Esophagus (tissue), 2 donors: ENCODE results near the gene RAPH1. TPM values are rescaled to one million over a fixed set of nuclear protein-coding genes. Genes with fewer than 3 reads are reported as not detected.
A peak's percentile ranks its signal among the peaks of the same experiment; 100 is the strongest.
"Not testable (repeated sequence)": the region's sequence is repeated elsewhere in the genome, so short reads cannot be mapped to it uniquely, and the experiment has no call there.

Source experiments
- H3K27ac ChIP-seq, 2 donors: one replicate each; pipeline ENCODE4 v1.5.1; 2013; ENCODE audit warnings: low read depth in 2 of 2, mild to moderate bottlenecking in 2 of 2, inconsistent platforms in 1 of 2, low read length in 1 of 2, moderate library complexity in 1 of 2
- H3K27me3 ChIP-seq, 2 donors: one replicate each; pipeline ENCODE4 v1.6.1; 2013; ENCODE audit warnings: low read length in 2 of 2, control low read depth in 1 of 2, mild to moderate bottlenecking in 1 of 2; ENCODE audit not compliant: insufficient read depth in 2 of 2, control insufficient read depth in 1 of 2
- H3K36me3 ChIP-seq, 2 donors: one replicate each; pipeline ENCODE4 v1.6.1; 2013; ENCODE audit warnings: low read length in 1 of 2; ENCODE audit not compliant: control insufficient read depth in 2 of 2, insufficient read depth in 2 of 2
- H3K4me1 ChIP-seq, 2 donors: one replicate each; pipeline ENCODE4 v1.6.1; 2013; ENCODE audit warnings: low read length in 1 of 2; ENCODE audit not compliant: control insufficient read depth in 2 of 2, insufficient read depth in 2 of 2
- H3K4me3 ChIP-seq, 2 donors: one replicate each; pipeline ENCODE4 v1.5.1; 2013; ENCODE audit warnings: low read length in 2 of 2, mild to moderate bottlenecking in 2 of 2, low read depth in 1 of 2, moderate library complexity in 1 of 2
- H3K9me3 ChIP-seq, 2 donors: one replicate each; pipeline ENCODE4 v1.6.1; 2013; ENCODE audit warnings: mild to moderate bottlenecking in 2 of 2, low read depth in 1 of 2, low read length in 1 of 2, moderate library complexity in 1 of 2; ENCODE audit not compliant: control insufficient read depth in 2 of 2, insufficient read depth in 1 of 2
- WGBS, 2 donors: extraction: QIAGEN DNeasy Blood & Tissue Kit; methylation state at CpG; one replicate each; pipeline ENCODE4 v1.1.7; 2013; 5-methylcytosine and 5-hydroxymethylcytosine counted together
- polyA plus RNA-seq, 2 donors: library from polyadenylated mRNA; stranded (reverse); fragments of 200-250 nt; gene quantifications; one replicate each; pipeline ENCODE4 v1.2.3, GENCODE V29; 2013
- donor health status: healthy with polysubstance abuse.
- donor health status: Bipolar disorder and iron deficiency.

RAPH1 gene
- polyA plus RNA-seq, 2 donors: 3.8 to 5.0 TPM

GRCh38 chr2:203550266-203550665 is 15.2 kb upstream of the RAPH1 start:
- 94 to 96% methylated on average over 2 of the region's 2 CpGs for WGBS, 2 donors
- Histone ChIP-seq H3K4me3 (no peak overlapping the region), H3K27me3 (no peaks in the 10 kb centered on the region), H3K27ac (no peak overlapping the region), H3K4me1 (no peaks in the 10 kb centered on the region), H3K9me3 (no peaks in the 10 kb centered on the region), H3K36me3 (no peaks in the 10 kb centered on the region)

GRCh38 chr2:203549406-203549805 is 14.3 kb upstream of the RAPH1 start:
- no peaks in the 10 kb centered on the region for H3K36me3 ChIP-seq
- no peak overlapping the region for H3K4me3 ChIP-seq
- no peaks in the 10 kb centered on the region for H3K4me1 ChIP-seq
- H3K27me3 ChIP-seq: no peaks in the 10 kb centered on the region
- no peak overlapping the region for H3K27ac ChIP-seq
- no peaks in the 10 kb centered on the region for H3K9me3 ChIP-seq

GRCh38 chr2:203548887-203549286 is 13.8 kb upstream of the RAPH1 start:
- Histone ChIP-seq H3K27ac (no peak overlapping the region), H3K36me3 (no peaks in the 10 kb centered on the region), H3K27me3 (no peaks in the 10 kb centered on the region), H3K9me3 (no peaks in the 10 kb centered on the region), H3K4me3 (no peak overlapping the region), H3K4me1 (no peaks in the 10 kb centered on the region)

- 67 to 73% methylated on average over 1 of the region's 1 CpG for WGBS, 2 donors
- H3K4me1 ChIP-seq: no peaks in the 10 kb centered on the region
- H3K27ac ChIP-seq: no peak overlapping the region
- H3K9me3 ChIP-seq: no peaks in the 10 kb centered on the region
- no peaks in the 10 kb centered on the region for H3K27me3 ChIP-seq
- no peak overlapping the region for H3K4me3 ChIP-seq
- H3K36me3 ChIP-seq: no peaks in the 10 kb centered on the region
Observed at GRCh38 chr2:203547356-203547755, 12.3 kb upstream of the RAPH1 start.

GRCh38 chr2:203544402-203544801 is 9.3 kb upstream of the RAPH1 start:
- WGBS, 2 donors: 95 to 96% methylated on average over 4 of the region's 4 CpGs
- H3K27ac ChIP-seq: no peak overlapping the region
- no peaks in the 10 kb centered on the region for H3K4me1 ChIP-seq
- H3K27me3 ChIP-seq: no peaks in the 10 kb centered on the region
- no peaks in the 10 kb centered on the region for H3K9me3 ChIP-seq
- no peaks in the 10 kb centered on the region for H3K36me3 ChIP-seq
- no peak overlapping the region for H3K4me3 ChIP-seq

- Histone ChIP-seq H3K4me3 (no peak overlapping the region), H3K36me3 (no peaks in the 10 kb centered on the region), H3K9me3 (no peaks in the 10 kb centered on the region), H3K4me1 (no peaks in the 10 kb centered on the region), H3K27me3 (no peaks in the 10 kb centered on the region), H3K27ac (no peak overlapping the region)
- WGBS, 2 donors: 69 to 81% methylated on average over 8 of the region's 8 CpGs
Observed at GRCh38 chr2:203543898-203544328, 8.8 kb upstream of the RAPH1 start.

- H3K36me3 ChIP-seq, H3K4me3 ChIP-seq, H3K4me1 ChIP-seq, H3K27me3 ChIP-seq, H3K9me3 ChIP-seq, H3K27ac ChIP-seq: not testable (repeated sequence)
- WGBS, 2 donors: 65 to 80% methylated on average over 3 of the region's 3 CpGs
Observed at GRCh38 chr2:203540598-203540997, 5.5 kb upstream of the RAPH1 start.

GRCh38 chr2:203538237-203538636 is 3.1 kb upstream of the RAPH1 start:
- not testable (repeated sequence) for H3K9me3 ChIP-seq, H3K4me3 ChIP-seq, H3K27me3 ChIP-seq, H3K36me3 ChIP-seq, H3K4me1 ChIP-seq, H3K27ac ChIP-seq
- 87 to 88% methylated on average over 4 of the region's 4 CpGs for WGBS, 2 donors

GRCh38 chr2:203536586-203536951 is 1.5 kb upstream of the RAPH1 start:
- H3K36me3 ChIP-seq, H3K4me1 ChIP-seq, H3K9me3 ChIP-seq, H3K4me3 ChIP-seq, H3K27ac ChIP-seq, H3K27me3 ChIP-seq: not testable (repeated sequence)
- 92 to 97% methylated on average over 2 of the region's 2 CpGs for WGBS, 2 donors

- H3K36me3 ChIP-seq: no peaks in the 10 kb centered on the region
- peak overlapping the region; percentile 95 to 99 for H3K4me3 ChIP-seq
- WGBS, 2 donors: 11 to 16% methylated on average over 14 of the region's 14 CpGs
- H3K27ac ChIP-seq: peak overlapping the region; percentile 96 to 98
- H3K9me3 ChIP-seq: no peaks in the 10 kb centered on the region
- no peaks in the 10 kb centered on the region for H3K4me1 ChIP-seq
- no peaks in the 10 kb centered on the region for H3K27me3 ChIP-seq
Observed at GRCh38 chr2:203535784-203536585, 884 bp upstream of the RAPH1 start.
